Naive B cell (primary cell): ENCODE data around the gene FAM43A. TPM values are rescaled to one million over a fixed set of nuclear protein-coding genes. Genes with fewer than 3 reads are reported as not detected.
A peak's percentile ranks its signal among the peaks of the same experiment; 100 is the strongest.

ENCODE experiments used
- ATAC-seq, 2 donors: fragments of 150-1000 bp; cut with Tn5 transposase; 2 replicates each; pipeline ENCODE4 v1.10.0; 2021; ENCODE audit warnings: low read depth in 2 of 2, mild to moderate bottlenecking in 2 of 2, moderate library complexity in 2 of 2
- DNase-seq: peaks from one replicate; pipeline ENCODE4 v3.0.0; 2022
- H3K27ac Mint-ChIP-seq, 6 donors: one replicate each; pipeline ENCODE4 v1.8.0; 2020 to 2022; ENCODE audit warnings: mild to moderate bottlenecking in 6 of 6, mixed read lengths in 6 of 6, moderate library complexity in 5 of 6, inconsistent platforms in 2 of 6
- H3K27me3 Mint-ChIP-seq, 3 donors: one replicate each; pipeline ENCODE4 v1.8.0; 2021 to 2022; ENCODE audit warnings: mixed read lengths in 3 of 3, mild to moderate bottlenecking in 1 of 3
- H3K36me3 Mint-ChIP-seq, 2 donors: one replicate each; pipeline ENCODE4 v1.8.0; 2020 to 2022; ENCODE audit warnings: mixed read lengths in 2 of 2, inconsistent platforms in 1 of 2, mild to moderate bottlenecking in 1 of 2
- H3K4me1 Mint-ChIP-seq, 3 donors: one replicate each; pipeline ENCODE4 v1.8.0; 2020 to 2022; ENCODE audit warnings: mixed read lengths in 3 of 3, inconsistent platforms in 1 of 3, mild to moderate bottlenecking in 1 of 3, moderate library complexity in 1 of 3
- H3K4me3 Mint-ChIP-seq, 8 donors: one replicate each; pipeline ENCODE4 v1.8.0; 2020 to 2022; ENCODE audit warnings: mild to moderate bottlenecking in 8 of 8, mixed read lengths in 8 of 8, moderate library complexity in 8 of 8, inconsistent platforms in 2 of 8
- H3K9me3 Mint-ChIP-seq, 7 donors: one replicate each; pipeline ENCODE4 v1.8.0; 2020 to 2022; ENCODE audit warnings: mixed read lengths in 7 of 7, mild to moderate bottlenecking in 5 of 7, inconsistent platforms in 2 of 7, moderate library complexity in 1 of 7
- polyA plus RNA-seq, 6 donors: library from polyadenylated mRNA; unstranded; fragments of 300-500 nt; fragmentation: Illumina TruSeq; gene quantifications; one replicate each; pipeline ENCODE4 v1.2.3, GENCODE V29; 2021; ENCODE audit warnings: low read depth in 6 of 6

The FAM43A gene
- polyA plus RNA-seq, 6 donors from 2014 or later = 15.4 to 69.3 (median 35.4) TPM

DNA sequence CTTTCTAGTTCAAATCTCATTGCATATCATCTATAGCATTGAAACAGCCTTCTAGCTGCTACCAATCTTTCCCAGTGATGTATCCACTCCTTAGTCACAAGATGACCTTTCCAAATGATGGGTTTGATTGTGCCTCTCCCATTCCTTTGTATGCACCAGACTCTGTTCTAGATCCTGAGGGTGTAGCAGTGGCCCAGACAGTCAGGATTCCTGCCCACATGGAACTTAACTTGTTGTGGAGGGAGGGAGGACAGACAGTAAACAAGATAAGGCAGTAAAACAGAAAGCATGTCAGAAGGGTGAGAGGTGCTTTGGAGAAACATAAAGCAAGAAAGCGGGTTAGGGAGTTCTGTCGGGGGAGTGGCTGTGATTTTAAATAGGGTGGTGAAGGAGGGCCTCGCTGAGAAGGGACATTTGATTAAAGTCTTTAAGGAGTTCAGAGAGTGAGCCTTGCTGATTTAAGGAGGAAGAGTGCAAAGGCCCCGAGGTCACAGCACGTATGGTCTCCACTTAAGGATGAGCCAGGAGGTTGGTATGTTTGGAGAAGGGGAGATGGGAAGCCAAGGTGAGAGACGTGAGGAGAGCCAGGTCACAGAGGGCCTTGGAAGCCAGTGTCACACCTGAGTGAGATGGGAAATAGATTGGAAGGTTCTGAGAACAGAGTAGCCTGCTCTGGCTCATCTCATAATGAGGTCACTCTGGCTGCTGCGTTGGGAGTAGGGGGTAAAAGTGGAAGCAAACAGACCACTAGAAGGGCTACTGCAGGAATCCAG lies 38.3 kb downstream of the FAM43A start:
- ATAC-seq (no peak), DNase-seq (no peak)
- Mint-ChIP-seq H3K36me3 (no peaks in the 10 kb centered on the region), H3K9me3 (peaks cover 0 to 6% (median 0%) of the 10 kb centered on the region in 7 donors), H3K27me3 (no peaks in the 10 kb centered on the region), H3K4me3 (peak overlapping the region in 1 of 8 donors; percentile 19), H3K4me1 (peaks cover 21 to 27% (median 24%) of the 10 kb centered on the region in 3 donors), H3K27ac (peak overlapping the region in 3 of 6 donors; percentile 4 to 48 (median 41))

DNA sequence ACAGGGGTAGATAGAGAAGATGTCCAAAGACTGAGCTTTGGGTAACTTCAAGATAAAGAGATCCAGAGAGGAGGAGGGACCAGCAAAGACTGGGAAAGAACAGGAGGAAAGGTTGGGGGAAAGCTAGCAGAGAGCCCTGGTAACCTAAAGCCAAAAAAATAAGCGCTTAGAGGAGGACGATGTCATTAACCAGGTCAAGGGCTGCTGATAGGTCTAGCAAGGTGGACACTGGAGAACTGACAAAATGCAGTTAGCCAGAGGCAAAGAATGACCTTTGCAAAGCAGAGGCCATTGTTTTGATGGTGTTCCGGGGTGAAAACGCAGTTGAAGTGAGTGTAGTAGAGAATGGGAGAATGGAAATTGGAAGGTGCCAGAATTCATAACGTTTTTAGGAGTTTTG lies 39.7 kb downstream of the FAM43A start:
- Mint-ChIP-seq H3K4me1 (peaks cover 21 to 30% (median 24%) of the 10 kb centered on the region in 3 donors), H3K27me3 (no peaks in the 10 kb centered on the region), H3K36me3 (no peaks in the 10 kb centered on the region), H3K27ac (peak overlapping the region in 1 of 6 donors; percentile 28), H3K9me3 (peaks cover 0 to 6% (median 0%) of the 10 kb centered on the region in 7 donors), H3K4me3 (peak overlapping the region in 1 of 8 donors; percentile 2)
- DNase-seq (no peak), ATAC-seq (no peak)

DNA sequence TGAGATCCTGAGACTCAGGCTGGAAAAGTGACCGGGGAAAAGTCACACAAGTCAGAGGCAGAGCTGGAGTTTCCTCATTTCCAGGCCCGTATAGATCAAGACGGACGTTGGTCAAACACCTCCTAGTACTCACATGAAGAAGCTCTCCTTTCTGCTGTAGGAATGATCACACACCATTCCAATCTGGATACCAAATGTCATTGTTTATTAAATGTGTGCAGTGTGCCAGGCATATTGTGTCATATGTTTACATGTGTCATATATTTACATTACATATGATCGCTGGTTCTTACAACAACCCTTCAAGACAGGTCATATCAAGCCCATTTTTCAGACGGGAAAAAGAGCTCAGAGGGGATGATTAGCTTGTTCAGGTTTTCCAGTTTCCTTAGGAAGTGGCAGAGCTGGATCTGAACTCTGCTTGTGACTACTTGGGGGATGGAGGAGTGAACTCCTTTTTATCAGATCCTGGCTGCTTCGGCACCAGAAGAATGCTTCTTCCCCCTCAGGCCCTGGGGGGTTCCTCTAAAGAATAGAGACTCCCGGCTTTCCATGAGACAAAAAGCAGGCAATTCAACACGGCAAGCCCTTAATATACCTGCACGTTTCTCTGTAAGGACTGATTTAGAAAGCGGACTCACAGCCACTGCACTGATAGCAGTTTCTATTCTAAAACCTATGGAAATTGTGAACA lies 41.9 kb downstream of the FAM43A start:
- H3K27ac Mint-ChIP-seq = no peak overlapping the region
- H3K4me1 Mint-ChIP-seq = peaks cover 23 to 35% (median 26%) of the 10 kb centered on the region in 3 donors
- ATAC-seq (no peak), DNase-seq (no peak)
- H3K27me3 Mint-ChIP-seq = no peaks in the 10 kb centered on the region
- H3K9me3 Mint-ChIP-seq = peaks cover 0 to 6% (median 0%) of the 10 kb centered on the region in 7 donors
- H3K36me3 Mint-ChIP-seq = no peaks in the 10 kb centered on the region
- H3K4me3 Mint-ChIP-seq = no peak overlapping the region

DNA sequence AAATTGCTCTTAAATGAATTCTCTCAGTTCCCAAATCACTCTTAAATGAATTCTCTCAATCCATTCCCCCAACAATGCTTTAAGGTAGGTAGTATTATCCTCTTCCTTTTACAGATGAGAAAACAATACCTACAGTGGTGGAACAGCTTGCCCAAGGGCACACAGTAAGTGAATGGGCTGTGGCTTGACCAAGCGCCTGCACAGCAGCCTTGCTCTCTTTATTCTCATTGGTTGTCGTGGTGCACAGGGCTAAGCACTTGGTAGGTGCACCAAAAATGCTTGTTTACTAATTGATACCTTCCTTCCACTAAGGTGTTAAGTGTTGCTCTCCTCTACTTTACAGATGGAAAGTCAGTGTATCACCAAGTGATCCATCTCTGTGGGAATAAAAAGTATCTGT lies 43.3 kb downstream of the FAM43A start:
- H3K4me1 Mint-ChIP-seq = peaks cover 22 to 28% (median 27%) of the 10 kb centered on the region in 3 donors
- no peak overlapping the region for H3K4me3 Mint-ChIP-seq

DNA sequence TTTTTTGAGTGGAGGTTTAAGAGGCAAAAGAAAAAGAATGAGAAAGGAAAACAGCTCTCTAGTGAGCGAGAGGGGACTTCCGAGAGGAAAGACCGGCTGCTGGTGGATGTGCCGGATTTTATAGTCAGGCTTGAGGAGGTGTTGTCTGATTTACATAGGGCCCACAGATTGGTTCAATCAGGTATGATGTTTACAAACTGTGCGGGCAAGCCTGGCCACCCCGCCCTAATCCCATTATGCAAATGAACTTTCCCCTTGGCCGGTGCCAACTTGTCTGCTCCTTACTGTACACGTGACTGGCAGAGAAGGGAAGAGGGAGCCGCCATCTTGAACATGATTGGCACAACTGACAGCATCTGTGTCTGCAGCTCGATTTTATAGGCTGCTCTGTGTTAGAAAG lies 44.7 kb downstream of the FAM43A start:
- H3K27ac Mint-ChIP-seq = no peak overlapping the region
- ATAC-seq = no peak

More for the DNA sequence above, 43.3 kb downstream of the FAM43A start:
- Mint-ChIP-seq H3K9me3 (peaks cover 0 to 6% (median 0%) of the 10 kb centered on the region in 7 donors), H3K27ac (peak overlapping the region in 1 of 6 donors; percentile 5), H3K36me3 (no peaks in the 10 kb centered on the region), H3K27me3 (no peaks in the 10 kb centered on the region)
- ATAC-seq (no peak), DNase-seq (no peak)

DNA sequence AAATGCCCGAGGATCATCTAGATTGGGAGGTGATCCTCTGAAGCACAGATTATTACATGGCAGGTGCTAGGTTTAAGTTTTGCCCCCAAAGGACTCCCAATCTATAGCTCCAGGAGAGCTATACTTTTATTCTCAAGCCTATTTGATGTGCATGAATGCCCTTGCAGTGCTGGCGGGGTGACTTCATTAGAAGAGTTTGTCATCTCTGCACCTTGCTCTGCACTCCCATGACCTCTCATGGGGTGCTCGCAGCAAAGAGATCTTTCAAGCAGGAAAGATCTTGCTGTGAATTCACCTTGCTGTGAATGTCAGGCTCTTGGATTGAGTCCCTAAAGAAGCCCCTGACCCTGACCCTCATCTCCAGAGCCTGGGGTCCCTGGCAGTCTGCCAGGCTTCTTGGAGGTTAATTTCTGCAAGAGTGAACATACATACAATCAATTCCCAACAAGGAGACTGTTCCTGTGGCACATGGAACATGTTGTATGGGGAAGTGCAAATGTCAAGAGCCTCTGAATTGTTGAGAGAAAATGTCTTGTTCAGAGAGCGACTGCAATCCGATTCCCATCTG lies 45.9 kb downstream of the FAM43A start:
- H3K9me3 Mint-ChIP-seq = peaks cover 0 to 14% (median 2%) of the 10 kb centered on the region in 7 donors
- H3K36me3 Mint-ChIP-seq = no peaks in the 10 kb centered on the region
- peaks cover 11 to 14% (median 14%) of the 10 kb centered on the region in 3 donors for H3K4me1 Mint-ChIP-seq
- H3K4me3 Mint-ChIP-seq = no peak overlapping the region
- no peak for DNase-seq
- no peaks in the 10 kb centered on the region for H3K27me3 Mint-ChIP-seq
- H3K27ac Mint-ChIP-seq = no peak overlapping the region
- no peak for ATAC-seq

More for the DNA sequence above, 44.7 kb downstream of the FAM43A start:
- no peak for DNase-seq
- Mint-ChIP-seq H3K36me3 (no peaks in the 10 kb centered on the region), H3K27me3 (no peaks in the 10 kb centered on the region), H3K4me1 (peaks cover 19 to 23% (median 22%) of the 10 kb centered on the region in 3 donors), H3K9me3 (peaks cover 0 to 11% (median 2%) of the 10 kb centered on the region in 7 donors), H3K4me3 (no peak overlapping the region)

DNA sequence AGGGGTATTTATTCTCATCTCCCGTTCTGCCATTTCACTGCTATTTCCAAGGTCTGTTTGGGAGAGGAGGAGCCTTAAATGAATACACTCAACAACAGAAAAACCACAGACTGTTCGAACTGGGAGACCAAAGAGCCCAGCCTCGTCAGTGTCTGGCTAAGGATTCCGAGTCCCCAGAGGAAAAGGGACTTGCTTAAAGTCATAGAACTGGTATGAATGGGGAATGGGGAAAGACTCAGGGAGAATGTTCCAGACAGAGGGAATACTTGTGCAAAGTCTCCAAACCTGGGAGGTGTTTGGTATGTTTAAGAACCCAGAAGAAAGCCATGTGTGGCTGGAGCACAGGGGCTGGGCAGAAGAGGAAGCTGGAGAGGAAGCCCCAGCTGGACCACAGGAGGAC lies 46.9 kb downstream of the FAM43A start:
- Mint-ChIP-seq H3K4me3 (peak overlapping the region in 3 of 8 donors; percentile 7 to 53 (median 12)), H3K36me3 (no peaks in the 10 kb centered on the region), H3K4me1 (peaks cover 10 to 14% (median 11%) of the 10 kb centered on the region in 3 donors), H3K27me3 (no peaks in the 10 kb centered on the region), H3K9me3 (peaks cover 0 to 14% (median 2%) of the 10 kb centered on the region in 7 donors), H3K27ac (peak overlapping the region in 1 of 6 donors; percentile 49)
- DNase-seq = no peak
- ATAC-seq = no peak

DNA sequence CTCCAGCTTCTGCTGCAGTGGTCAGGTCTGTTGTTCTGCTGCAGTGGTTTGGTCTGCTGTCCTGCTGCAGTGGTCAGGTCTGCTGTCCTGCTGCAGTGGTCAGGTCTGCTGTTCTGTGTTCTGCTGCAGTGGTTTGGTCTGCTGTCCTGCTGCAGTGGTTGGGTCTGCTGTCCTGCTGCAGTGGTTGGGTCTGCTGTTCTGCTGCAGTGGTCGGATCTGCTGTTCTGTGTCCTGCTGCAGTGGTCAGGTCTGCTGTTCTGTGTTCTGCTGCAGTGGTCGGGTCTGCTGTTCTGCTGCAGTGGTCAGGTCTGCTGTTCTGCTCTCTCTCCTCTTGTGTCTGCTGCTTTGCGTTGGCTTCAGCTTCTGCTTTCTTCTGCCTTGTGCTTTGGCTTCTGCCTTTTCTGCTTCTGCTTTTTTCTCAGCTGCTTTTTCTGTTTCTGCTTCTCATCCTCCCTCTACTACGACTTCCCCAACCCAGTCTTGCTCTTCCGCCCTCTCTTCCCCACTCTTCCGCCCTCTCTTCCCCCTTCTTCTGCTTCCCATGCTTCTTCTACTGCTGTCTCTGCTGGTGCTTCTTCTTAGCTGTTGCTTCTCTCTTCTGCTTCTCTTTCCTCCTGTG lies 50.7 kb downstream of the FAM43A start:
- peaks cover 0 to 11% (median 2%) of the 10 kb centered on the region in 7 donors for H3K9me3 Mint-ChIP-seq
- no peaks in the 10 kb centered on the region for H3K27me3 Mint-ChIP-seq
- H3K4me3 Mint-ChIP-seq = no peak overlapping the region
- no peaks in the 10 kb centered on the region for H3K36me3 Mint-ChIP-seq
- peaks cover 11 to 24% (median 14%) of the 10 kb centered on the region in 3 donors for H3K4me1 Mint-ChIP-seq
- ATAC-seq (peak; percentile 67 to 69), DNase-seq (peak; percentile 82)
- no peak overlapping the region for H3K27ac Mint-ChIP-seq

DNA sequence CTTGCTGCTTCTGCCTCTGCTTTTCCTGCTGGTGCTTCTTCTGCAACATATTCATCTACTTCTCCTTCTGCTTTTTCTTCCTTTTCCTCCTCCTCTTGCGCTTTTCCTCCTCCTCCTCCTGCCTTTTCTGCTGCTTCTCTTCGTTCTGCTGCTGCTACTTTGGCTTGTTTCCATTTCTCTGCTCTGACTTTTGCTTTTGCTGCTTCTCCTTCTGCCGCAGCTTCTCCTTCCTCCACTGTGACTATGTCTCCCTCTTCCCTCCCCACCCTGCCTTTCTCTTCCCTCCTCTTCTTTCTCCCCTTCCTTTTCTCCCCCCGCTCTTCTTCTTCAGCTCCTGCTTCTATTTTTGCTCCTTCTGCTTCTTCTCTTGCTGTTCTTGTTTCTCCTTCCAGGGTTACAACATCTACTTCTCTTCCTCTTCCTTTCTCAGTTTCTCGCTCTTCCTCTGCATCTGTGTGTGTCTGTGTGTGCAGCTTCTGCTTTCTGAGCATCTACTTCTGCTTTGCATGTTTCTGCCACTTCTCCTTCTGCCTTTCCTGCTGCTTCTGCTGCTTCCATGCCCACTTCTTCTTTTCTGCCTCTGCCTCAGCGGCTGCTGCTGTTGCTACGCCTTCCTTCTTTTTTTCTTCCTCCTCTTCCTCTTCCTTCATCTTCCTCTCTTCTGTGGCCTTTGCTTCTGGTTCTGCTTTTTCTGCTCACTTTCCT lies 51.4 kb downstream of the FAM43A start:
- peak; percentile 91 for DNase-seq
- Mint-ChIP-seq H3K4me1 (peaks cover 7 to 20% (median 14%) of the 10 kb centered on the region in 3 donors), H3K27ac (no peak overlapping the region), H3K36me3 (no peaks in the 10 kb centered on the region), H3K27me3 (no peaks in the 10 kb centered on the region), H3K4me3 (no peak overlapping the region), H3K9me3 (peaks cover 0 to 11% (median 2%) of the 10 kb centered on the region in 7 donors)
- ATAC-seq = peak; percentile 86

Other genes starting within 250 kb of the FAM43A start
- gene ATP13A3, start 198.9 kb upstream of the FAM43A start, polyA plus RNA-seq = 1 to 10 TPM; 3.1 to 6.6 (median 5.0) TPM
- gene TMEM44, start 52.5 kb upstream of the FAM43A start, polyA plus RNA-seq = 1 to 10 TPM in 2 of 6 donors, under 1 TPM in 3, not detected in 1; 0.60 to 2.4 (median 0.94) TPM
- gene LSG1, start 13.7 kb upstream of the FAM43A start, polyA plus RNA-seq = 10 to 100 TPM; 14.6 to 44.0 (median 21.1) TPM